ENCODE measurements around the gene CRYL1. TPM values are rescaled to one million over a fixed set of nuclear protein-coding genes. Genes with fewer than 3 reads are reported as not detected.

The CRYL1 gene
- total RNA-seq, 1 experiment from 2014 or later, result 26.5 TPM

- H3K4me3 ChIP-seq (replicated peaks in 1 of 2; ENCODE audit: low read depth in 1 of 2, low read length in 2 of 2), result no peak overlapping the region
- H3K27ac ChIP-seq (ENCODE audit: low read depth, low read length), result no peak overlapping the region
- ChIA-PET RAD21 (ENCODE audit: low non-redundant PET in 1 of 2, low total read pairs in 2 of 2, uncharacterized antibody in 2 of 2, unreplicated experiment in 2 of 2) (no interaction called here), POLR2A (no interaction called here), CTCF (interaction anchor here (0.8 kb wide), 1 partner anchor 216 kb away, joined by 3 read pairs; no protein-coding TSS in a partner anchor)
- no peak overlapping the region for H3K9ac ChIP-seq (ENCODE audit: low read length)
- H3K4me1 ChIP-seq (ENCODE audit: control insufficient read depth in 1 of 2, insufficient read depth in 2 of 2, low read length in 2 of 2), result peaks cover 7 to 11% of the 10 kb centered on the region in 2 experiments
- BruUV-seq (replicated peaks), result no TSS peak
- H3K27me3 ChIP-seq (ENCODE audit: insufficient read depth, low read length), result peaks cover 5% of the 10 kb centered on the region; the same call in 1 of the 2 replicates
- H3K4me2 ChIP-seq (ENCODE audit: low read length), result peak overlapping the region; percentile 11; the same call in 1 of the 2 replicates
- H3K36me3 ChIP-seq (ENCODE audit: control insufficient read depth in 1 of 2, insufficient read depth in 2 of 2, low read length in 2 of 2), result no peaks in the 10 kb centered on the region
- TF ChIP-seq ZBTB33 (IDR thresholded peaks at IDR 0.05; ENCODE audit: extremely low read depth, insufficient replicate concordance, low read length) (no peak), ELF1 (IDR thresholded peaks at IDR 0.05; ENCODE audit: borderline replicate concordance, low read depth) (no peak), MAX (IDR thresholded peaks at IDR 0.05) (no peak), REST (IDR thresholded peaks at IDR 0.05; ENCODE audit: low read depth) (no peak), SP1 (IDR thresholded peaks at IDR 0.05; ENCODE audit: low read depth) (no peak), CTCF (IDR thresholded peaks at IDR 0.05 in 2 of 3, conservative IDR thresholded peaks at IDR 0.05 in 1 of 3; ENCODE audit: borderline replicate concordance in 1 of 3, insufficient read depth in 1 of 3, low read depth in 2 of 3, low read length in 2 of 3) (no peak), ZNF274 (IDR thresholded peaks at IDR 0.05; ENCODE audit: low read depth, low read length) (no peak), EGR1 (IDR thresholded peaks at IDR 0.05; ENCODE audit: low read depth) (no peak), SIN3A (IDR thresholded peaks at IDR 0.05; ENCODE audit: low read depth) (no peak), RAD21 (IDR thresholded peaks at IDR 0.05; ENCODE audit: low read depth) (no peak), EZH2phosphoT487 (IDR thresholded peaks at IDR 0.05; ENCODE audit: borderline replicate concordance) (no peak), EZH2 (IDR thresholded peaks at IDR 0.05) (no peak), YY1 (IDR thresholded peaks at IDR 0.05; ENCODE audit: extremely low read depth, insufficient replicate concordance, low read depth, low read length) (no peak)
- intact Hi-C loops (cut with micrococcal nuclease), result no loop called here
- no peaks in the 10 kb centered on the region for H3K9me2 ChIP-seq (ENCODE audit: insufficient read depth)
- H3K9me3 ChIP-seq (ENCODE audit: control insufficient read depth in 1 of 2, insufficient read depth in 1 of 2, low read depth in 1 of 2, low read length in 2 of 2), result no peaks in the 10 kb centered on the region
- H3K79me2 ChIP-seq (ENCODE audit: insufficient read depth, low read length), result no peaks in the 10 kb centered on the region
- ATAC-seq (no peak), DNase-seq (ENCODE audit: low read depth, low spot score) (no peak)
- no peak overlapping the region for H2AFZ ChIP-seq (ENCODE audit: low read depth, low read length, poor library complexity, severe bottlenecking)
- H4K20me1 ChIP-seq (ENCODE audit: insufficient read depth), result no peaks in the 10 kb centered on the region
Measured at GRCh38 chr13:20412691-20413355, 112.8 kb downstream of the CRYL1 start.

Measured in HCT116 (cell line).